NCI-H748 treated with DMSO at 0.1 percent for 48 hours (cell line): ENCODE measurements around the gene LITAF.
"Not testable (repeated sequence)": the region's sequence is repeated elsewhere in the genome, so short reads cannot be mapped to it uniquely, and the experiment has no call there.

Experiments
- DNase-seq: peaks from one replicate; lab custom pipeline; 2025; lab: John Stamatoyannopoulos, UW

The LITAF gene

GRCh38 chr16:11620243-11621003 lies 33.7 kb upstream of the LITAF start:
- DNase-seq, result no peak

- DNase-seq, result no peak
Measured at GRCh38 chr16:11619327-11619851, 32.7 kb upstream of the LITAF start.

- no peak for DNase-seq
Measured at GRCh38 chr16:11618107-11618717, 31.5 kb upstream of the LITAF start.

GRCh38 chr16:11615748-11616447 lies 29.2 kb upstream of the LITAF start:
- DNase-seq, result no peak

GRCh38 chr16:11614587-11615175 lies 28.0 kb upstream of the LITAF start:
- no peak for DNase-seq

- DNase-seq, result no peak
Measured at GRCh38 chr16:11613381-11614303, 26.9 kb upstream of the LITAF start.

- no peak for DNase-seq
Measured at GRCh38 chr16:11612665-11613025, 25.9 kb upstream of the LITAF start.

GRCh38 chr16:11611871-11612664 lies 25.3 kb upstream of the LITAF start:
- no peak for DNase-seq

- DNase-seq, result no peak
Measured at GRCh38 chr16:11610580-11610979, 23.9 kb upstream of the LITAF start.

GRCh38 chr16:11610121-11610505 lies 23.4 kb upstream of the LITAF start:
- DNase-seq, result no peak

GRCh38 chr16:11609474-11610120 lies 22.9 kb upstream of the LITAF start:
- DNase-seq, result no peak

- DNase-seq, result no peak
Measured at GRCh38 chr16:11605891-11606290, 19.2 kb upstream of the LITAF start.

GRCh38 chr16:11605564-11605886 lies 18.8 kb upstream of the LITAF start:
- DNase-seq, result no peak

GRCh38 chr16:11604783-11605563 lies 18.3 kb upstream of the LITAF start:
- DNase-seq, result no peak

GRCh38 chr16:11604296-11604695 lies 17.6 kb upstream of the LITAF start:
- DNase-seq, result not testable (repeated sequence)

- DNase-seq, result no peak
Measured at GRCh38 chr16:11603331-11603750, 16.6 kb upstream of the LITAF start.

- no peak for DNase-seq
Measured at GRCh38 chr16:11602321-11602720, 15.6 kb upstream of the LITAF start.

- DNase-seq, result no peak
Measured at GRCh38 chr16:11601911-11602310, 15.2 kb upstream of the LITAF start.

- DNase-seq, result no peak
Measured at GRCh38 chr16:11601425-11601824, 14.7 kb upstream of the LITAF start.
